ENCODE results near the gene MRPL22.
"Not testable (repeated sequence)": the region's sequence is repeated elsewhere in the genome, so short reads cannot be mapped to it uniquely, and the experiment has no call there.

DNA sequence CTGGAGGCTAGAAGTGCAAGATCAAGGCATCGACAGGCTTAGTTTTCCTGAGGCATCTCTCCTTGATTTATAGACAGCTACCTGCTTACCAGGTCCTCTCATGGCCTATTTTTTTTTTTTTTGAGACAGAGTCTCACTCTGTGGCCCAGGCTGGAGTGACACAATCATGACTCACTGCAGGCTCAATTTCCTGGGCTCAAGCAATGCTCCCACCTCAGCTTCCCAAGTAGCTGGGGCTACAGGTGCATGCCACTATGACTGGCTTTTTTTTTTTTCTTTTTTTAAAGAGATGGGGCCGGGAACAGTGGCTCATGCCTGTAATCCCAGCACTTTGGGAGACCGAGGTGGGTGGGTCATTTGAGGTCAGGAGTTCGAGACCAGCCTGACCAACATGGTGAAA, 61.8 kb downstream of the MRPL22 start:
- not testable (repeated sequence) for TF ChIP-seq ZNF621 (tag by site-specific recombination; IDR thresholded peaks at IDR 0.05); CTCF (tag by site-specific recombination; IDR thresholded peaks at IDR 0.05); AEBP2 (tag by site-specific recombination; IDR thresholded peaks at IDR 0.05; ENCODE audit: borderline replicate concordance); ZNF274 (IDR thresholded peaks at IDR 0.05; ENCODE audit: low read length); ZNF274 (tag by site-specific recombination; IDR thresholded peaks at IDR 0.05; ENCODE audit: borderline replicate concordance)

Measured in HEK293 (cell line).